RKO (cell line): ENCODE data around the gene SH3BP2.
A peak's percentile ranks its signal among the peaks of the same experiment; 100 is the strongest.
"Not testable (repeated sequence)": the region's sequence is repeated elsewhere in the genome, so short reads cannot be mapped to it uniquely, and the experiment has no call there.

Source experiments
- DNase-seq: peaks from one replicate; pipeline ENCODE4 v3.0.0-alpha.2; 2016; ENCODE audit warnings: low spot score

SH3BP2 gene

GRCh38 chr4:2762486-2763370 lies 30.2 kb upstream of the SH3BP2 start:
- not testable (repeated sequence) for DNase-seq

GRCh38 chr4:2763511-2763967 lies 29.3 kb upstream of the SH3BP2 start:
- DNase-seq, result no peak

- no peak for DNase-seq
Measured at GRCh38 chr4:2765832-2766526, 26.9 kb upstream of the SH3BP2 start.

- DNase-seq, result no peak
Measured at GRCh38 chr4:2767046-2767704, 25.7 kb upstream of the SH3BP2 start.

- DNase-seq, result no peak
Measured at GRCh38 chr4:2767705-2768074, 25.2 kb upstream of the SH3BP2 start.

GRCh38 chr4:2768124-2768523 lies 24.8 kb upstream of the SH3BP2 start:
- DNase-seq, result no peak

GRCh38 chr4:2768921-2769336 lies 24.0 kb upstream of the SH3BP2 start:
- no peak for DNase-seq

GRCh38 chr4:2771264-2771663 lies 21.6 kb upstream of the SH3BP2 start:
- DNase-seq, result no peak

- not testable (repeated sequence) for DNase-seq
Measured at GRCh38 chr4:2780643-2781042, 12.2 kb upstream of the SH3BP2 start.

- no peak for DNase-seq
Measured at GRCh38 chr4:2781911-2782310, 11.0 kb upstream of the SH3BP2 start.

- no peak for DNase-seq
Measured at GRCh38 chr4:2783790-2784189, 9.1 kb upstream of the SH3BP2 start.

- DNase-seq, result peak; percentile 57
Measured at GRCh38 chr4:2785613-2786012, 7.3 kb upstream of the SH3BP2 start.

GRCh38 chr4:2786152-2786671 lies 6.7 kb upstream of the SH3BP2 start:
- no peak for DNase-seq

GRCh38 chr4:2786794-2787229 lies 6.1 kb upstream of the SH3BP2 start:
- DNase-seq, result no peak

GRCh38 chr4:2787230-2788100 lies 5.4 kb upstream of the SH3BP2 start:
- DNase-seq, result no peak

- DNase-seq, result no peak
Measured at GRCh38 chr4:2788101-2788500, 4.8 kb upstream of the SH3BP2 start.

GRCh38 chr4:2788532-2789103 lies 4.3 kb upstream of the SH3BP2 start:
- DNase-seq, result no peak

- DNase-seq, result no peak
Measured at GRCh38 chr4:2789351-2789750, 3.5 kb upstream of the SH3BP2 start.

- no peak for DNase-seq
Measured at GRCh38 chr4:2789793-2790582, 2.9 kb upstream of the SH3BP2 start.
